ENCODE measurements around the gene LETM1. TPM values are rescaled to one million over a fixed set of nuclear protein-coding genes. Genes with fewer than 3 reads are reported as not detected.

The LETM1 gene
- total and polyA plus RNA-seq, 2 of the 8 experiments (the other 6 are each of a cell fraction or from before 2014, with no cell fraction given) = 19.8 to 50.1 TPM

DNA sequence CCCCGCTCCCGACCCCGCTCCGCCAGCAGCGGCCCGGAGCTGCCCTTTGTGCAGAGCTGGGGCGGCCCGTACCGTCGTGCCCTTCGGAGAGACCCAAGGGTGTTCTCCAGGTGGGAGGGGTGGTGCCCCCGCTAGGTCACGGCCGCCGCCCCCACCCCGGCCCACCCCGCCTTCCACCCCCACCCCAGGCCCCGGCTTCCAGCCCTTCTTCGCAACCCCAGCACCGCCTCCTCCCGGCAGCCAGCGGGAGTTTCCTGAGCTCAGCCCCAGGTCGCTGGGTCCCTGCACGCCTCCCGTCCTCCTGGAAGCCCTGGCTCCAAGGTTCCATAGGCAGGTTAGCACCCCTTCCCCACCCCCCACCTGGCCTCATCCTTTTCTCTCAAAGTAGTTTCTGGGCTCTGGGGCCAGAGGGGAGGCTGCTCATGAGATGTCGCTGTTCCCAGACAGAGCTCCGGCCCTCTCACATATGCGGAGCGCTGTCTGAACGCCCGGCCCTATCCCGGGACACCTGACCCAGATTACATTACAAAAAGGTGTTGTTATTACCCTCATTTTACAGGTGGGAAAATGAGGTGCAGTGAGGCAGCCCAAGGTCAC, 88.1 kb downstream of the LETM1 start:
- H2BK12ac ChIP-seq (ENCODE audit: low read depth, low read length) = no peak overlapping the region; the same call in 1 of the 2 replicates
- TF ChIP-seq, protein P1, sequence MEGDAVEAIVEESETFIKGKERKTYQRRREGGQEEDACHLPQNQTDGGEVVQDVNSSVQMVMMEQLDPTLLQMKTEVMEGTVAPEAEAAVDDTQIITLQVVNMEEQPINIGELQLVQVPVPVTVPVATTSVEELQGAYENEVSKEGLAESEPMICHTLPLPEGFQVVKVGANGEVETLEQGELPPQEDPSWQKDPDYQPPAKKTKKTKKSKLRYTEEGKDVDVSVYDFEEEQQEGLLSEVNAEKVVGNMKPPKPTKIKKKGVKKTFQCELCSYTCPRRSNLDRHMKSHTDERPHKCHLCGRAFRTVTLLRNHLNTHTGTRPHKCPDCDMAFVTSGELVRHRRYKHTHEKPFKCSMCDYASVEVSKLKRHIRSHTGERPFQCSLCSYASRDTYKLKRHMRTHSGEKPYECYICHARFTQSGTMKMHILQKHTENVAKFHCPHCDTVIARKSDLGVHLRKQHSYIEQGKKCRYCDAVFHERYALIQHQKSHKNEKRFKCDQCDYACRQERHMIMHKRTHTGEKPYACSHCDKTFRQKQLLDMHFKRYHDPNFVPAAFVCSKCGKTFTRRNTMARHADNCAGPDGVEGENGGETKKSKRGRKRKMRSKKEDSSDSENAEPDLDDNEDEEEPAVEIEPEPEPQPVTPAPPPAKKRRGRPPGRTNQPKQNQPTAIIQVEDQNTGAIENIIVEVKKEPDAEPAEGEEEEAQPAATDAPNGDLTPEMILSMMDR (IDR thresholded peaks at IDR 0.05; ENCODE audit: control extremely low read depth in 1 of 3, insufficient read depth in 1 of 3, low read depth in 1 of 3, low read length in 3 of 3) = peak in 2 of 3 experiments; percentile 45 to 51; a peak in 3 of 4 replicates
- TF ChIP-seq HDAC2 (IDR thresholded peaks at IDR 0.05; ENCODE audit: borderline replicate concordance in 1 of 2, low read depth in 2 of 2, low read length in 2 of 2) = no peak
- no peak for TF ChIP-seq JUN (IDR thresholded peaks at IDR 0.05; ENCODE audit: low read depth, low read length)
- peak; percentile 19 to 45; a peak in 3 of 4 replicates for TF ChIP-seq RAD21 (IDR thresholded peaks at IDR 0.05 in 1 of 2, conservative IDR thresholded peaks at IDR 0.05 in 1 of 2; ENCODE audit: low read depth in 2 of 2, low read length in 2 of 2)
- TF ChIP-seq EZH2 (IDR thresholded peaks at IDR 0.05; ENCODE audit: low read depth, low read length, severe bottlenecking) = no peak
- no peak for TF ChIP-seq POU5F1 (IDR thresholded peaks at IDR 0.05; ENCODE audit: low read depth, low read length)
- no peak for TF ChIP-seq MAFK (IDR thresholded peaks at IDR 0.05; ENCODE audit: low read depth, low read length)
- no peak for TF ChIP-seq CTBP2 (IDR thresholded peaks at IDR 0.05; ENCODE audit: borderline replicate concordance, insufficient read depth, insufficient read length, low read length)
- 29% methylated on average over 7 of the region's 32 CpGs; no CpG with 5 or more reads in 1 of the 2 experiments for WGBS, 2 experiments (ENCODE audit: extremely low coverage in 1 of 2, insufficient coverage in 1 of 2, insufficient read length in 1 of 2, insufficient replicate concordance in 2 of 2, low coverage in 1 of 2, low lambda C conversion rate in 2 of 2, missing lambda C conversion rate in 1 of 2)
- no peak overlapping the region for H3K9ac ChIP-seq (replicated peaks in 1 of 4; ENCODE audit: extremely low read depth in 1 of 4, low read depth in 3 of 4, low read length in 3 of 4)
- no peak overlapping the region for H4K91ac ChIP-seq (replicated peaks; ENCODE audit: insufficient read length, low read length)
- H2AK5ac ChIP-seq (ENCODE audit: low read depth, low read length) = no peak overlapping the region
- H3K9me3 ChIP-seq (ENCODE audit: insufficient read depth in 2 of 2, low read depth in 1 of 2, low read length in 1 of 2) = no peaks in the 10 kb centered on the region
- no peak overlapping the region for H2BK120ac ChIP-seq (replicated peaks; ENCODE audit: low read depth, low read length)
- H2BK15ac ChIP-seq (ENCODE audit: low read length) = no peak overlapping the region
- no peak overlapping the region for H3K14ac ChIP-seq (ENCODE audit: insufficient read length)
- H3K4me1 ChIP-seq (replicated peaks in 1 of 4; ENCODE audit: control insufficient read depth in 3 of 4, insufficient read depth in 4 of 4, low read length in 3 of 4) = peaks cover 5 to 44% (median 31%) of the 10 kb centered on the region in 4 experiments
- peaks cover 0 to 5% (median 0%) of the 10 kb centered on the region in 4 experiments; a peak in 2 of 7 replicates for H3K27me3 ChIP-seq (replicated peaks in 1 of 4; ENCODE audit: control insufficient read depth in 3 of 4, extremely low read depth in 1 of 4, insufficient read depth in 3 of 4, low read length in 3 of 4)
- peak overlapping the region; percentile 30 to 70 for H3K4me2 ChIP-seq (ENCODE audit: insufficient read depth in 1 of 2, low read depth in 2 of 2, low read length in 2 of 2)
- H2BK5ac ChIP-seq (ENCODE audit: low read depth, low read length) = 0 out of 2 replicates have a peak overlapping the region, but pooled peaks have one; percentile 26
- H3K18ac ChIP-seq (ENCODE audit: extremely low read depth, low read length) = peak overlapping the region; percentile 87
- no peak for FAIRE-seq
- H4K5ac ChIP-seq (ENCODE audit: insufficient read length, low read depth, low read length) = no peak overlapping the region
- no peaks in the 10 kb centered on the region for H3K79me1 ChIP-seq (ENCODE audit: low read depth, low read length)
- no peak overlapping the region for H2BK20ac ChIP-seq (ENCODE audit: low read length)
- H3K79me2 ChIP-seq (ENCODE audit: control insufficient read depth in 1 of 2, insufficient read depth in 2 of 2, low read length in 2 of 2) = no peaks in the 10 kb centered on the region
- H3K23me2 ChIP-seq (ENCODE audit: low read depth, low read length) = peaks cover 4% of the 10 kb centered on the region; the same call in 1 of the 2 replicates
- no peak overlapping the region for H3K56ac ChIP-seq (replicated peaks; ENCODE audit: insufficient read length, low read depth, low read length)
- ChIA-PET POLR2A (ENCODE audit: partially characterized antibody) (interaction anchor here (1.0 to 4.9 kb wide), 5 partner anchors 10 to 42 kb away, joined by 3 to 24 read pairs (median 12); partner anchors contain the start of gene FGFR3), CTCF (ENCODE audit: partially characterized antibody) (interaction anchor here (1.0 to 71.2 kb wide), 4 partner anchors 3 to 110 kb away, joined by 3 to 2507 read pairs (median 1256); partner anchors contain the start of gene FGFR3)
- no peak overlapping the region for H3K4ac ChIP-seq (replicated peaks; ENCODE audit: insufficient read length, low read depth, low read length)
- H3K4me3 ChIP-seq (ENCODE audit: extremely low read depth in 1 of 4, insufficient read depth in 2 of 4, low read depth in 3 of 4, low read length in 4 of 4) = peak overlapping the region; percentile 10 to 49 (median 26); a peak in 7 of 8 replicates
- no peaks in the 10 kb centered on the region for H3K36me3 ChIP-seq (ENCODE audit: control insufficient read depth in 2 of 4, insufficient read depth in 4 of 4, low read length in 3 of 4)
- peak overlapping the region; percentile 83 for H4K8ac ChIP-seq (ENCODE audit: extremely low read depth, insufficient read depth, low read length)
- H3K23ac ChIP-seq (ENCODE audit: insufficient read length) = no peak overlapping the region
- no peaks in the 10 kb centered on the region for H4K20me1 ChIP-seq (replicated peaks in 1 of 2; ENCODE audit: control insufficient read depth in 1 of 2, insufficient read depth in 2 of 2, low read length in 2 of 2)
- no peak overlapping the region for H2AFZ ChIP-seq (ENCODE audit: low read length)
- DNase-seq (ENCODE audit: low read depth in 1 of 2, low spot score in 2 of 2) = peak; percentile 43 to 84
- H3K27ac ChIP-seq (ENCODE audit: low read depth, low read length) = no peak overlapping the region
